GM21390 (cell line): ENCODE results near the gene PLCG1.

ENCODE experiments used
- ATAC-seq: cut with Tn5 transposase; IDR thresholded peaks from one replicate; pipeline ENCODE4 v1.9.1; 2021; ENCODE audit not compliant: unreplicated experiment

Gene PLCG1

GRCh38 chr20:41166201-41167117 lies 29.1 kb downstream of the PLCG1 start:
- ATAC-seq: no peak

- ATAC-seq: no peak
Observed at GRCh38 chr20:41167118-41167470, 29.8 kb downstream of the PLCG1 start.

GRCh38 chr20:41167481-41168253 lies 30.3 kb downstream of the PLCG1 start:
- ATAC-seq: no peak

GRCh38 chr20:41168281-41169161 lies 31.2 kb downstream of the PLCG1 start:
- no peak for ATAC-seq

GRCh38 chr20:41169162-41169690 lies 31.9 kb downstream of the PLCG1 start:
- no peak for ATAC-seq

GRCh38 chr20:41169791-41170351 lies 32.5 kb downstream of the PLCG1 start:
- ATAC-seq: no peak

GRCh38 chr20:41170386-41171105 lies 33.2 kb downstream of the PLCG1 start:
- ATAC-seq: no peak

- ATAC-seq: no peak
Observed at GRCh38 chr20:41171736-41172295, 34.5 kb downstream of the PLCG1 start.

- no peak for ATAC-seq
Observed at GRCh38 chr20:41172296-41173140, 35.2 kb downstream of the PLCG1 start.

- no peak for ATAC-seq
Observed at GRCh38 chr20:41173161-41173721, 35.9 kb downstream of the PLCG1 start.

GRCh38 chr20:41173791-41174341 lies 36.5 kb downstream of the PLCG1 start:
- no peak for ATAC-seq

- no peak for ATAC-seq
Observed at GRCh38 chr20:41174373-41174772, 37.0 kb downstream of the PLCG1 start.

- ATAC-seq: no peak
Observed at GRCh38 chr20:41174782-41175181, 37.4 kb downstream of the PLCG1 start.

GRCh38 chr20:41175201-41175651 lies 37.9 kb downstream of the PLCG1 start:
- no peak for ATAC-seq

GRCh38 chr20:41175727-41176330 lies 38.5 kb downstream of the PLCG1 start:
- ATAC-seq: no peak

- no peak for ATAC-seq
Observed at GRCh38 chr20:41176711-41177552, 39.6 kb downstream of the PLCG1 start.

GRCh38 chr20:41177636-41178035 lies 40.3 kb downstream of the PLCG1 start:
- ATAC-seq: no peak
